Prostate gland (tissue), 2 donors: ENCODE data around the gene SMIM38.

Experiments
- CTCF ChIP-seq, 4 experiments: fragments of 200-600 bp in 2 of 4; fragments of 450-650 bp in 2 of 4; sonication (generic) in 2 of 4; IDR thresholded peaks; 1 replicate in 3 of 4; 2 replicates in 1 of 4; pipeline ENCODE4 v1.5.1; 2016 to 2019; ENCODE audit warnings: antibody characterized with exemption in 4 of 4, mild to moderate bottlenecking in 2 of 4, moderate library complexity in 2 of 4
- POLR2A ChIP-seq: fragments of 450-650 bp; IDR thresholded peaks from one replicate; pipeline ENCODE4 v1.6.1; 2016; ENCODE audit warnings: antibody characterized with exemption, mild to moderate bottlenecking

GRCh38 chr11:69183613-69184012, 27.9 kb downstream of the SMIM38 start:
- TF ChIP-seq CTCF (IDR thresholded peaks at IDR 0.05) (no peak), POLR2A (no peak)
